HepG2 (cell line): Measurements from ENCODE around the gene ACTL7B. TPM values are rescaled to one million over a fixed set of nuclear protein-coding genes. Genes with fewer than 3 reads are reported as not detected.

Experiments used
- FIP1L1 ChIP-seq: fragments of 200-400 bp; formaldehyde crosslinking; IDR thresholded peaks from 2 replicates; pipeline ENCODE4 v1.6.1; 2018; ENCODE audit warnings: low read depth, mild to moderate bottlenecking, low read length, moderate library complexity, borderline replicate concordance; ENCODE audit not compliant: insufficient read depth
- GPN1 ChIP-seq: sonication (generic); formaldehyde crosslinking; IDR thresholded peaks from 2 replicates; pipeline ENCODE4 v1.5.1; 2020; ENCODE audit warnings: missing genetic modification reagents, borderline replicate concordance
- GZF1 ChIP-seq: sonication (generic); formaldehyde crosslinking; IDR thresholded peaks from 2 replicates; pipeline ENCODE4 v1.5.1; 2020; ENCODE audit warnings: mild to moderate bottlenecking, missing genetic modification reagents
- HNRNPH1 ChIP-seq: fragments of 200-400 bp; formaldehyde crosslinking; optimal IDR thresholded peaks from 2 replicates; pipeline ENCODE3; 2017; ENCODE audit warnings: mild to moderate bottlenecking, low read depth, low read length
- MEF2D ChIP-seq: sonication (generic); formaldehyde crosslinking; IDR thresholded peaks from 2 replicates; pipeline ENCODE4 v1.5.1; 2020; ENCODE audit warnings: mild to moderate bottlenecking, missing genetic modification reagents
- MTA1 ChIP-seq: sonication (generic); formaldehyde crosslinking; IDR thresholded peaks from 2 replicates; pipeline ENCODE4 v1.4.0; 2020; ENCODE audit warnings: missing genetic modification reagents, mild to moderate bottlenecking, borderline replicate concordance
- MTA3 ChIP-seq: sonication (generic); formaldehyde crosslinking; IDR thresholded peaks from 2 replicates; pipeline ENCODE4 v1.4.0; 2020; ENCODE audit warnings: missing genetic modification reagents
- NCOA5 ChIP-seq: sonication (generic); formaldehyde crosslinking; IDR thresholded peaks from 2 replicates; pipeline ENCODE4 v1.4.0; 2020; ENCODE audit warnings: missing genetic modification reagents
- PLRG1 ChIP-seq: fragments of 450-650 bp; conservative IDR thresholded peaks from 2 replicates; pipeline ENCODE4 v1.6.1; 2016
- PPARG ChIP-seq: conservative IDR thresholded peaks from 2 replicates; pipeline ENCODE4 v1.6.1; 2016; ENCODE audit warnings: missing biosample characterization, missing genetic modification reagents
- SOX13 ChIP-seq, 3 experiments: fragments of 450-650 bp in 1 of 3; sonication (generic) in 1 of 3; formaldehyde crosslinking in 1 of 3; IDR thresholded peaks in 2 of 3; conservative IDR thresholded peaks in 1 of 3; 2 replicates each; pipeline versions ENCODE4 v1.5.0 to v1.6.1; 2016 to 2020; ENCODE audit warnings: antibody characterized with exemption in 1 of 3, mild to moderate bottlenecking in 1 of 3, missing compliant biosample characterization in 1 of 3, missing genetic modification reagents in 1 of 3, moderate library complexity in 1 of 3
- SOX5 ChIP-seq: IDR thresholded peaks from 2 replicates; pipeline ENCODE4 v1.6.1; 2016; ENCODE audit warnings: borderline replicate concordance
- ZBTB3 ChIP-seq: sonication (generic); formaldehyde crosslinking; IDR thresholded peaks from 2 replicates; pipeline ENCODE4 v1.4.0; 2020; ENCODE audit warnings: low read depth, mild to moderate bottlenecking, moderate library complexity, missing genetic modification reagents, borderline replicate concordance
- ZMYM3 ChIP-seq: sonication (generic); formaldehyde crosslinking; IDR thresholded peaks from 2 replicates; pipeline ENCODE4 v1.5.1; 2020; ENCODE audit warnings: mild to moderate bottlenecking, missing genetic modification reagents
- ZNF256 ChIP-seq: sonication (generic); formaldehyde crosslinking; conservative IDR thresholded peaks from 2 replicates; pipeline ENCODE4 v1.4.0; 2020; ENCODE audit warnings: missing genetic modification reagents
- ZNF367 ChIP-seq: sonication (generic); formaldehyde crosslinking; IDR thresholded peaks from 2 replicates; pipeline ENCODE4 v1.4.0; 2020; ENCODE audit warnings: missing genetic modification reagents, borderline replicate concordance
- ZNF510 ChIP-seq: sonication (generic); formaldehyde crosslinking; IDR thresholded peaks from 2 replicates; pipeline ENCODE4 v1.4.0; 2020; ENCODE audit warnings: low read depth, mild to moderate bottlenecking, missing genetic modification reagents
- ZNF672 ChIP-seq: sonication (generic); formaldehyde crosslinking; IDR thresholded peaks from 2 replicates; pipeline ENCODE4 v1.8.1; 2022; ENCODE audit warnings: missing genetic modification reagents
- ZSCAN30 ChIP-seq: sonication (generic); formaldehyde crosslinking; IDR thresholded peaks from 2 replicates; pipeline ENCODE4 v1.5.0; 2020; ENCODE audit warnings: mild to moderate bottlenecking, missing genetic modification reagents
- polyA plus RNA-seq, 8 experiments: library from polyadenylated mRNA; depleted of rRNA in 3 of 8; stranded (reverse) in 7 of 8; unstranded in 1 of 8; fragments of >200 nt; fragmentation: Illumina TruSeq in 4 of 8; extraction: Trizol in 4 of 8; gene quantifications; 2 replicates each; pipeline versions ENCODE4 v1.2.1 to v1.2.3, GENCODE V29; 2011 to 2016; ENCODE audit warnings: low read depth in 4 of 8, missing spikeins in 1 of 8, mixed read lengths in 1 of 8; ENCODE audit not compliant: insufficient read depth in 1 of 8
- total RNA-seq, 5 experiments: library from RNA; depleted of rRNA; stranded (reverse); fragments of >200 nt; fragmentation: Illumina TruSeq; extraction: Trizol; gene quantifications; 2 replicates each; pipeline ENCODE4 v1.2.3, GENCODE V29; 2016; ENCODE audit warnings: low read depth in 1 of 5
- TF ChIP-seq, protein P1 (sequence below): sonication (generic); formaldehyde crosslinking; IDR thresholded peaks from 2 replicates; pipeline ENCODE4 v1.4.0; 2020; ENCODE audit warnings: mild to moderate bottlenecking, missing genetic modification reagents, borderline replicate concordance
- TF ChIP-seq, protein P2 (sequence below): sonication (generic); formaldehyde crosslinking; IDR thresholded peaks from 2 replicates; pipeline ENCODE4 v1.8.1; 2023; ENCODE audit warnings: mild to moderate bottlenecking, moderate library complexity, missing genetic modification reagents
- TF ChIP-seq, protein P3 (sequence below): sonication (generic); formaldehyde crosslinking; IDR thresholded peaks from 2 replicates; pipeline ENCODE4 v1.5.1; 2020; ENCODE audit warnings: mild to moderate bottlenecking, missing genetic modification reagents, moderate library complexity

The ACTL7B gene
- total and polyA plus RNA-seq, 2 of the 13 experiments (the other 11 are each of a cell fraction or from before 2014, with no cell fraction given): 0.07 to 0.11 TPM

DNA sequence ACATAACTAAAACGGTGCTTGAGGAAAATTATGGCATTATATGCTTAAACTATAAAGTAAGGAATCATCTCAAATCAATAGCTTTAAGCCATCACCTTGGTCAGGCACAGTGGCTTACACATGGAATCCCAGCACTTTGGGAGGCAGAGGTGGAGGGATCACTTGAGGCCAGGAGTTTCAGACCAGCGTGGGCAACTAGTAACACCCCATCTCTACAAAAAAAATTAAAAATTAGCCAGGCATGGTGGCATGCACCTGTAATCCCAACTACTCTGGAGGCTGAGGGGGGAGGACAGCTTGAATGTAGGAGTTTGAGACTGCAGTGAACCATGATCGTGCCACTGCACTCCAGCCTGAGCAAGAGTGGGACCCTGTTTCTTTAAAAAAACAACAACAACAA is 28.9 kb upstream of the ACTL7B start (continued):
- TF ChIP-seq NCOA5 (CRISPR knock-in tag) (no peak), MEF2D (no peak), ZNF256 (CRISPR knock-in tag) (no peak), PPARG (CRISPR knock-in tag) (no peak), ZNF672 (CRISPR knock-in tag) (no peak), FIP1L1 (no peak), ZMYM3 (CRISPR knock-in tag) (no peak), MTA3 (CRISPR knock-in tag) (no peak), ZSCAN30 (CRISPR knock-in tag) (no peak), ZNF367 (CRISPR knock-in tag) (no peak), SOX13 (IDR thresholded peaks at IDR 0.05) (no peak), SOX13 (CRISPR knock-in tag; conservative IDR thresholded peaks at IDR 0.05 in 1 of 2, IDR thresholded peaks at IDR 0.05 in 1 of 2) (peak in 1 of 2 experiments; percentile 38; a peak in 1 of 4 replicates), PLRG1 (no peak), GZF1 (no peak), HNRNPH1 (no peak), MTA1 (CRISPR knock-in tag) (no peak), ZNF510 (no peak), ZBTB3 (CRISPR knock-in tag) (no peak), GPN1 (no peak), SOX5 (CRISPR knock-in tag) (no peak)
- TF ChIP-seq, protein P1, sequence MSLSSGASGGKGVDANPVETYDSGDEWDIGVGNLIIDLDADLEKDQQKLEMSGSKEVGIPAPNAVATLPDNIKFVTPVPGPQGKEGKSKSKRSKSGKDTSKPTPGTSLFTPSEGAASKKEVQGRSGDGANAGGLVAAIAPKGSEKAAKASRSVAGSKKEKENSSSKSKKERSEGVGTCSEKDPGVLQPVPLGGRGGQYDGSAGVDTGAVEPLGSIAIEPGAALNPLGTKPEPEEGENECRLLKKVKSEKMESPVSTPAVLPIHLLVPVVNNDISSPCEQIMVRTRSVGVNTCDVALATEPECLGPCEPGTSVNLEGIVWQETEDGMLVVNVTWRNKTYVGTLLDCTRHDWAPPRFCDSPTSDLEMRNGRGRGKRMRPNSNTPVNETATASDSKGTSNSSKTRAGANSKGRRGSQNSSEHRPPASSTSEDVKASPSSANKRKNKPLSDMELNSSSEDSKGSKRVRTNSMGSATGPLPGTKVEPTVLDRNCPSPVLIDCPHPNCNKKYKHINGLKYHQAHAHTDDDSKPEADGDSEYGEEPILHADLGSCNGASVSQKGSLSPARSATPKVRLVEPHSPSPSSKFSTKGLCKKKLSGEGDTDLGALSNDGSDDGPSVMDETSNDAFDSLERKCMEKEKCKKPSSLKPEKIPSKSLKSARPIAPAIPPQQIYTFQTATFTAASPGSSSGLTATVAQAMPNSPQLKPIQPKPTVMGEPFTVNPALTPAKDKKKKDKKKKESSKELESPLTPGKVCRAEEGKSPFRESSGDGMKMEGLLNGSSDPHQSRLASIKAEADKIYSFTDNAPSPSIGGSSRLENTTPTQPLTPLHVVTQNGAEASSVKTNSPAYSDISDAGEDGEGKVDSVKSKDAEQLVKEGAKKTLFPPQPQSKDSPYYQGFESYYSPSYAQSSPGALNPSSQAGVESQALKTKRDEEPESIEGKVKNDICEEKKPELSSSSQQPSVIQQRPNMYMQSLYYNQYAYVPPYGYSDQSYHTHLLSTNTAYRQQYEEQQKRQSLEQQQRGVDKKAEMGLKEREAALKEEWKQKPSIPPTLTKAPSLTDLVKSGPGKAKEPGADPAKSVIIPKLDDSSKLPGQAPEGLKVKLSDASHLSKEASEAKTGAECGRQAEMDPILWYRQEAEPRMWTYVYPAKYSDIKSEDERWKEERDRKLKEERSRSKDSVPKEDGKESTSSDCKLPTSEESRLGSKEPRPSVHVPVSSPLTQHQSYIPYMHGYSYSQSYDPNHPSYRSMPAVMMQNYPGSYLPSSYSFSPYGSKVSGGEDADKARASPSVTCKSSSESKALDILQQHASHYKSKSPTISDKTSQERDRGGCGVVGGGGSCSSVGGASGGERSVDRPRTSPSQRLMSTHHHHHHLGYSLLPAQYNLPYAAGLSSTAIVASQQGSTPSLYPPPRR (CRISPR knock-in tag): no peak
- TF ChIP-seq, protein P2, sequence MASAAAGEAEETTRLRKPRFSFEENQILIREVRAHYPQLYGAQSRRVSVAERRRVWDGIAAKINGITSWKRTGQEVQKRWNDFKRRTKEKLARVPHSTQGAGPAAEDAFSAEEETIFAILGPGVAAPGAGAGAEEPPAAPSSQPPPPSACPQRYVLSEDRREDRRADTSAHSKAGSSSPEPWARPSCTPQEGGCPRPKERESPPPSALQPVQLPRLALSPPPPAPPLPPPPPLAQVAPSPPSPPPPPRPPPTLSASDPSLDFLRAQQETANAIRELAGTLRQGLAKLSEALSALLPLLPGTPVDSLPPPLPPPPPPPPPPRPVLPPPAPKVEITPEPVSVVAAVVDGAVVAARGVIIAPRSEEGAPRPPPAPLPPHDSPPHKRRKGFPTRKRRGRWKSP (CRISPR knock-in tag): no peak
- TF ChIP-seq, protein P3, sequence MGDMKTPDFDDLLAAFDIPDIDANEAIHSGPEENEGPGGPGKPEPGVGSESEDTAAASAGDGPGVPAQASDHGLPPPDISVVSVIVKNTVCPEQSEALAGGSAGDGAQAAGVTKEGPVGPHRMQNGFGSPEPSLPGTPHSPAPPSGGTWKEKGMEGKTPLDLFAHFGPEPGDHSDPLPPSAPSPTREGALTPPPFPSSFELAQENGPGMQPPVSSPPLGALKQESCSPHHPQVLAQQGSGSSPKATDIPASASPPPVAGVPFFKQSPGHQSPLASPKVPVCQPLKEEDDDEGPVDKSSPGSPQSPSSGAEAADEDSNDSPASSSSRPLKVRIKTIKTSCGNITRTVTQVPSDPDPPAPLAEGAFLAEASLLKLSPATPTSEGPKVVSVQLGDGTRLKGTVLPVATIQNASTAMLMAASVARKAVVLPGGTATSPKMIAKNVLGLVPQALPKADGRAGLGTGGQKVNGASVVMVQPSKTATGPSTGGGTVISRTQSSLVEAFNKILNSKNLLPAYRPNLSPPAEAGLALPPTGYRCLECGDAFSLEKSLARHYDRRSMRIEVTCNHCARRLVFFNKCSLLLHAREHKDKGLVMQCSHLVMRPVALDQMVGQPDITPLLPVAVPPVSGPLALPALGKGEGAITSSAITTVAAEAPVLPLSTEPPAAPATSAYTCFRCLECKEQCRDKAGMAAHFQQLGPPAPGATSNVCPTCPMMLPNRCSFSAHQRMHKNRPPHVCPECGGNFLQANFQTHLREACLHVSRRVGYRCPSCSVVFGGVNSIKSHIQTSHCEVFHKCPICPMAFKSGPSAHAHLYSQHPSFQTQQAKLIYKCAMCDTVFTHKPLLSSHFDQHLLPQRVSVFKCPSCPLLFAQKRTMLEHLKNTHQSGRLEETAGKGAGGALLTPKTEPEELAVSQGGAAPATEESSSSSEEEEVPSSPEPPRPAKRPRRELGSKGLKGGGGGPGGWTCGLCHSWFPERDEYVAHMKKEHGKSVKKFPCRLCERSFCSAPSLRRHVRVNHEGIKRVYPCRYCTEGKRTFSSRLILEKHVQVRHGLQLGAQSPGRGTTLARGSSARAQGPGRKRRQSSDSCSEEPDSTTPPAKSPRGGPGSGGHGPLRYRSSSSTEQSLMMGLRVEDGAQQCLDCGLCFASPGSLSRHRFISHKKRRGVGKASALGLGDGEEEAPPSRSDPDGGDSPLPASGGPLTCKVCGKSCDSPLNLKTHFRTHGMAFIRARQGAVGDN (CRISPR knock-in tag): no peak
